HCT116 (cell line): ENCODE data around the gene DENND11. TPM values are rescaled to one million over a fixed set of nuclear protein-coding genes. Genes with fewer than 3 reads are reported as not detected.

Source experiments
- ATAC-seq: fragments of 200-7000 bp; cut with Tn5 transposase; 2 replicates; pipeline ENCODE4 v1.9.1; 2020; ENCODE audit warnings: mild to moderate bottlenecking, moderate library complexity
- BruUV-seq: library from RNA; stranded (reverse); fragments of 400-500 nt; replicated peaks from 2 replicates; lab custom pipeline; 2021; lab: Mats Ljungman, UMichigan
- CTCF ChIA-PET: fragments of 300-600 bp; sonication (Branson Sonifier 250); formaldehyde crosslinking; loops from one replicate; lab custom pipeline; 2021; ENCODE audit warnings: antibody characterized with exemption; lab: Charles Lee
- POLR2A ChIA-PET: fragments of 300-600, 350-600 bp; sonication (Branson Sonifier 250); formaldehyde crosslinking; loops from one replicate; lab custom pipeline; 2021; ENCODE audit warnings: antibody characterized with exemption; lab: Charles Lee
- RAD21 ChIA-PET, 2 experiments: fragments of 300-600 bp; sonication (Branson Sonifier 250); formaldehyde crosslinking; loops; one replicate each; lab custom pipeline; 2023; ENCODE audit warnings: low total read pairs in 2 of 2; ENCODE audit not compliant: uncharacterized antibody in 2 of 2, unreplicated experiment in 2 of 2, low non-redundant PET in 1 of 2; lab: Charles Lee
- DNase-seq: peaks from one replicate; pipeline ENCODE4 v3.0.0-alpha.2; 2010; ENCODE audit warnings: low read depth, low spot score
- H2AFZ ChIP-seq: fragments of 200-600 bp; shearing (Covaris generic), sonication (generic); 2 replicates; pipeline ENCODE4 v1.6.1; 2017; ENCODE audit warnings: low read depth, mixed run types, mixed read lengths, antibody characterized with exemption, low read length; ENCODE audit not compliant: poor library complexity, severe bottlenecking
- H3K27ac ChIP-seq: 2 replicates; pipeline ENCODE4 v1.5.1; 2012; ENCODE audit warnings: low read depth, low read length
- H3K27me3 ChIP-seq: fragments of 200-600 bp; sonication (generic); 2 replicates; pipeline ENCODE4 v1.6.1; 2016; ENCODE audit warnings: mixed run types, low read length, mixed read lengths; ENCODE audit not compliant: insufficient read depth
- H3K36me3 ChIP-seq, 2 experiments: fragments of 200-500 bp in 1 of 2; fragments of 200-600 bp in 1 of 2; sonication (Bioruptor generic) in 1 of 2; sonication (generic) in 1 of 2; 2 replicates each; pipeline versions ENCODE4 v1.5.1 to v1.6.1; 2014 to 2016; ENCODE audit warnings: low read length in 2 of 2, inconsistent platforms in 1 of 2, mixed read lengths in 1 of 2, mixed run types in 1 of 2; ENCODE audit not compliant: insufficient read depth in 2 of 2, control insufficient read depth in 1 of 2
- H3K4me1 ChIP-seq, 2 experiments: fragments of 200-600 bp in 1 of 2; sonication (generic) in 1 of 2; 2 replicates each; pipeline versions ENCODE4 v1.5.1 to v1.6.1; 2012 to 2017; ENCODE audit warnings: low read length in 2 of 2, inconsistent platforms in 1 of 2, mild to moderate bottlenecking in 1 of 2, mixed read lengths in 1 of 2, mixed run types in 1 of 2, moderate library complexity in 1 of 2; ENCODE audit not compliant: insufficient read depth in 2 of 2, control insufficient read depth in 1 of 2
- H3K4me2 ChIP-seq: fragments of 200-600 bp; sonication (generic); 2 replicates; pipeline ENCODE4 v1.6.1; 2017; ENCODE audit warnings: mixed run types, low read length, mixed read lengths
- H3K4me3 ChIP-seq, 2 experiments: fragments of 200-600 bp in 1 of 2; sonication (generic) in 1 of 2; replicated peaks in 1 of 2; 2 replicates each; pipeline ENCODE4 v1.5.1; 2011 to 2016; ENCODE audit warnings: low read length in 2 of 2, control low read depth in 1 of 2, low read depth in 1 of 2, mild to moderate bottlenecking in 1 of 2, mixed read lengths in 1 of 2, mixed run types in 1 of 2
- H3K79me2 ChIP-seq: fragments of 200-600 bp; sonication (generic); 2 replicates; pipeline ENCODE4 v1.6.1; 2017; ENCODE audit warnings: mild to moderate bottlenecking, mixed run types, low read length, moderate library complexity, mixed read lengths; ENCODE audit not compliant: insufficient read depth
- H3K9ac ChIP-seq: fragments of 200-600 bp; sonication (generic); 2 replicates; pipeline ENCODE4 v1.6.1; 2016; ENCODE audit warnings: low read length, mixed read lengths
- H3K9me2 ChIP-seq: fragments of 200-600 bp; sonication (generic), shearing (Covaris generic); 2 replicates; pipeline ENCODE4 v1.6.1; 2017; ENCODE audit warnings: mixed run types, mild to moderate bottlenecking, moderate library complexity; ENCODE audit not compliant: insufficient read depth
- H3K9me3 ChIP-seq, 2 experiments: fragments of 200-500 bp in 1 of 2; fragments of 200-600 bp in 1 of 2; sonication (Bioruptor generic) in 1 of 2; sonication (generic) in 1 of 2; 2 replicates each; pipeline ENCODE4 v1.6.1; 2014 to 2017; ENCODE audit warnings: low read length in 2 of 2, mixed read lengths in 2 of 2, inconsistent platforms in 1 of 2, low read depth in 1 of 2, mild to moderate bottlenecking in 1 of 2, mixed run types in 1 of 2, moderate library complexity in 1 of 2; ENCODE audit not compliant: control insufficient read depth in 1 of 2, insufficient read depth in 1 of 2
- H4K20me1 ChIP-seq: fragments of 200-600 bp; sonication (generic), shearing (Covaris generic); 2 replicates; pipeline ENCODE4 v1.6.1; 2017; ENCODE audit warnings: mixed run types, mild to moderate bottlenecking, moderate library complexity; ENCODE audit not compliant: insufficient read depth
- CBX3 ChIP-seq: IDR thresholded peaks from 2 replicates; pipeline ENCODE4 v1.6.1; 2012; ENCODE audit warnings: low read depth
- EGR1 ChIP-seq: IDR thresholded peaks from 2 replicates; pipeline ENCODE4 v1.6.1; 2012; ENCODE audit warnings: low read depth
- JUND ChIP-seq: IDR thresholded peaks from 2 replicates; pipeline ENCODE4 v1.6.1; 2012
- POLR2AphosphoS5 ChIP-seq: IDR thresholded peaks from 2 replicates; pipeline ENCODE4 v1.6.1; 2011; ENCODE audit warnings: mild to moderate bottlenecking, low read depth, low read length, moderate library complexity
- RAD21 ChIP-seq: IDR thresholded peaks from 2 replicates; pipeline ENCODE4 v1.6.1; 2012; ENCODE audit warnings: low read depth, mild to moderate bottlenecking
- SRF ChIP-seq: IDR thresholded peaks from 2 replicates; pipeline ENCODE4 v1.6.1; 2012; ENCODE audit warnings: low read depth
- TCF7L2 ChIP-seq: IDR thresholded peaks from 2 replicates; pipeline ENCODE4 v1.7.0; 2011; ENCODE audit warnings: borderline replicate concordance, inconsistent platforms; ENCODE audit not compliant: insufficient read depth, insufficient read length; ENCODE audit errors: extremely low read depth
- YY1 ChIP-seq: IDR thresholded peaks from 2 replicates; pipeline ENCODE4 v1.6.1; 2011; ENCODE audit warnings: low read length, low read depth, moderate library complexity, mild to moderate bottlenecking; ENCODE audit not compliant: insufficient replicate concordance; ENCODE audit errors: extremely low read depth
- ZFX ChIP-seq: fragments of 450-650 bp; IDR thresholded peaks from 2 replicates; pipeline ENCODE4 v1.6.1; 2017
- intact Hi-C: fragments of 100-400 bp; cut with micrococcal nuclease; formaldehyde crosslinking; loops from 2 replicates; pipeline ENCODE4 v1.10.0; 2022
- total RNA-seq: library from RNA; stranded (reverse); gene quantifications from one replicate; pipeline ENCODE4 v1.2.1, GENCODE V29; 2021; ENCODE audit not compliant: unreplicated experiment
- TF ChIP-seq, protein P1 (sequence below): IDR thresholded peaks from 2 replicates; pipeline ENCODE4 v1.6.1; 2011; ENCODE audit warnings: mild to moderate bottlenecking, low read length, moderate library complexity; ENCODE audit not compliant: insufficient replicate concordance; ENCODE audit errors: extremely low read depth
- TF ChIP-seq, protein P2 (sequence below): IDR thresholded peaks from 2 replicates; pipeline ENCODE4 v1.6.1; 2012; ENCODE audit warnings: low read depth

DENND11 gene
- total RNA-seq, 1 experiment from 2014 or later, result 23.4 TPM

DNA sequence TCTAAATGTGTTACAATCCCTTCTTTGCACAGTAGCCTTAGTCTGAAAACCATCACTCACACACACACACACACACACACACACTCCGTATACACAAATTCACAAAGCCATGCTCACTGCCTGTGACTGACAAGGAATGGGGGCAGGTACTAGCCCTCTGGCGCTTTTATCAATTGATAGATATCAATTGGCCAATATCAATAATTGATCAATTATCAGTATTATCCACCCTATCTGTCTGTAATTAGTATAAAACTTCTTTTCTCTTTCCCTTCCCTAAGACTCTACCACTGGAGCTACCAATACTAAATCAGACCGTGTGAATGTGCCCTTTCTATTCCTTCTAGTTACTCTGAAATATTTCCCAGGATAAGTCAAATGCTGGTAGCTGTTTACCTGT is 2.1 kb downstream of the DENND11 start (continued):
- TF ChIP-seq, protein P1, sequence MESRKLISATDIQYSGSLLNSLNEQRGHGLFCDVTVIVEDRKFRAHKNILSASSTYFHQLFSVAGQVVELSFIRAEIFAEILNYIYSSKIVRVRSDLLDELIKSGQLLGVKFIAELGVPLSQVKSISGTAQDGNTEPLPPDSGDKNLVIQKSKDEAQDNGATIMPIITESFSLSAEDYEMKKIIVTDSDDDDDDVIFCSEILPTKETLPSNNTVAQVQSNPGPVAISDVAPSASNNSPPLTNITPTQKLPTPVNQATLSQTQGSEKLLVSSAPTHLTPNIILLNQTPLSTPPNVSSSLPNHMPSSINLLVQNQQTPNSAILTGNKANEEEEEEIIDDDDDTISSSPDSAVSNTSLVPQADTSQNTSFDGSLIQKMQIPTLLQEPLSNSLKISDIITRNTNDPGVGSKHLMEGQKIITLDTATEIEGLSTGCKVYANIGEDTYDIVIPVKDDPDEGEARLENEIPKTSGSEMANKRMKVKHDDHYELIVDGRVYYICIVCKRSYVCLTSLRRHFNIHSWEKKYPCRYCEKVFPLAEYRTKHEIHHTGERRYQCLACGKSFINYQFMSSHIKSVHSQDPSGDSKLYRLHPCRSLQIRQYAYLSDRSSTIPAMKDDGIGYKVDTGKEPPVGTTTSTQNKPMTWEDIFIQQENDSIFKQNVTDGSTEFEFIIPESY, result no peak
- TF ChIP-seq CBX3 (no peak), JUND (no peak)

DNA sequence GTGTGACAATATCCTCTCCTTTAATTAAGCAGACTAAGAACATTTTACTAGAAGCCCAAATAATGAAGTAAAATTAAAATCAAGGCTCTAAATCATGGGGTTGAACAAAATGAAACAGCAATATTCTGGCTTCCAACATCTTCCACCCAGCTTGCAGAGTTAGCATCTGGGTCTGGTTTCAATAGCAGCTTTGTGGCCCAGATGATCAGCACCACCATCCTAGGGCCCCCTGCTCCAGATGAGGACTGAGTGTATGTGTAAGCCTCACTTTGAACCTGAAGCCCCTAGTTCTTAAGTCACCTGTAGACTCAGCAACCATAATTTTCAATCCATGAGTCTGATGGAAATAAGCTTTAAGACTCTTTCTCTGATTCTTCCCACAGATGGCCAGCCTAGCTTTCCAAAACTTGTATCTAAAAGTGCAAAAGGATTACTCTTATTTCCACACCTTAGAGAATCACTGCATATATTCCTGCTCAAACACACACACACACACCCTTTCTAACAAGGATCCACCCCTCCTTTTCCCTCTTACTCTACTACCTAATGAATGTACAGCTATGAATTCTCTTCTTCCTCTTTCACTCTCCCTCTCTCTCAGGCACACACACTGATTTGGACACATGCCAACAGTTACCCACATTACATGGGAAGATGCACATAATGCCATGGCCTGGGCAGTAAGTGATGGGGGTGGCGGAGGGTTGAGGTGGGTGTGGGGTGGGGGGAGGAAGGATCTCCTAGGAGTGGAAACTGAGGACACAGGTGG is 3.5 kb downstream of the DENND11 start:
- ChIA-PET RAD21 (no interaction called here), CTCF (no interaction called here), POLR2A (no interaction called here)
- Histone ChIP-seq H3K36me3 (no peaks in the 10 kb centered on the region), H3K4me2 (no peak overlapping the region), H4K20me1 (no peaks in the 10 kb centered on the region), H3K9me3 (no peaks in the 10 kb centered on the region), H3K4me1 (peaks cover 8 to 14% of the 10 kb centered on the region in 2 experiments; a peak in 2 of 4 replicates), H3K27me3 (no peaks in the 10 kb centered on the region), H3K9me2 (no peaks in the 10 kb centered on the region), H3K27ac (no peak overlapping the region), H3K9ac (no peak overlapping the region), H2AFZ (no peak overlapping the region), H3K4me3 (no peak overlapping the region), H3K79me2 (peaks cover 3% of the 10 kb centered on the region; the same call in 1 of the 2 replicates)
- intact Hi-C loops, result no loop called here
- no peak for DNase-seq
- no peak for ATAC-seq
- TF ChIP-seq, protein P2, sequence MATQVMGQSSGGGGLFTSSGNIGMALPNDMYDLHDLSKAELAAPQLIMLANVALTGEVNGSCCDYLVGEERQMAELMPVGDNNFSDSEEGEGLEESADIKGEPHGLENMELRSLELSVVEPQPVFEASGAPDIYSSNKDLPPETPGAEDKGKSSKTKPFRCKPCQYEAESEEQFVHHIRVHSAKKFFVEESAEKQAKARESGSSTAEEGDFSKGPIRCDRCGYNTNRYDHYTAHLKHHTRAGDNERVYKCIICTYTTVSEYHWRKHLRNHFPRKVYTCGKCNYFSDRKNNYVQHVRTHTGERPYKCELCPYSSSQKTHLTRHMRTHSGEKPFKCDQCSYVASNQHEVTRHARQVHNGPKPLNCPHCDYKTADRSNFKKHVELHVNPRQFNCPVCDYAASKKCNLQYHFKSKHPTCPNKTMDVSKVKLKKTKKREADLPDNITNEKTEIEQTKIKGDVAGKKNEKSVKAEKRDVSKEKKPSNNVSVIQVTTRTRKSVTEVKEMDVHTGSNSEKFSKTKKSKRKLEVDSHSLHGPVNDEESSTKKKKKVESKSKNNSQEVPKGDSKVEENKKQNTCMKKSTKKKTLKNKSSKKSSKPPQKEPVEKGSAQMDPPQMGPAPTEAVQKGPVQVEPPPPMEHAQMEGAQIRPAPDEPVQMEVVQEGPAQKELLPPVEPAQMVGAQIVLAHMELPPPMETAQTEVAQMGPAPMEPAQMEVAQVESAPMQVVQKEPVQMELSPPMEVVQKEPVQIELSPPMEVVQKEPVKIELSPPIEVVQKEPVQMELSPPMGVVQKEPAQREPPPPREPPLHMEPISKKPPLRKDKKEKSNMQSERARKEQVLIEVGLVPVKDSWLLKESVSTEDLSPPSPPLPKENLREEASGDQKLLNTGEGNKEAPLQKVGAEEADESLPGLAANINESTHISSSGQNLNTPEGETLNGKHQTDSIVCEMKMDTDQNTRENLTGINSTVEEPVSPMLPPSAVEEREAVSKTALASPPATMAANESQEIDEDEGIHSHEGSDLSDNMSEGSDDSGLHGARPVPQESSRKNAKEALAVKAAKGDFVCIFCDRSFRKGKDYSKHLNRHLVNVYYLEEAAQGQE, result no peak
- TF ChIP-seq TCF7L2, result no peak
- TF ChIP-seq POLR2AphosphoS5, result no peak
- TF ChIP-seq YY1, result no peak
- TF ChIP-seq SRF, result no peak
- no peak for TF ChIP-seq ZFX
- TF ChIP-seq RAD21, result no peak
- TF ChIP-seq EGR1, result no peak
- no peak for TF ChIP-seq JUND
- BruUV-seq, result no TSS peak
